Breast epithelium (tissue), 4 donors: ENCODE data around the gene RMND1. TPM values are rescaled to one million over a fixed set of nuclear protein-coding genes. Genes with fewer than 3 reads are reported as not detected.

Experiments used
- DNase-seq, 2 donors: peaks; one replicate each; pipeline ENCODE4 v3.0.0-alpha.2; 2019; ENCODE audit warnings: low spot score in 2 of 2
- H3K27ac ChIP-seq, 2 donors: fragments of 200-600 bp; sonication (generic) in 1 of 2; one replicate each; pipeline ENCODE4 v1.5.1; 2016 to 2019; ENCODE audit warnings: mild to moderate bottlenecking in 1 of 2
- H3K27me3 ChIP-seq, 2 donors: fragments of 200-600 bp; sonication (generic) in 1 of 2; one replicate each; pipeline versions ENCODE4 v1.5.1 to v1.6.0; 2017 to 2019; ENCODE audit warnings: control low read depth in 1 of 2, mild to moderate bottlenecking in 1 of 2
- H3K36me3 ChIP-seq: fragments of 200-600 bp; one replicate; pipeline ENCODE4 v1.5.1; 2019
- H3K4me1 ChIP-seq, 2 donors: fragments of 200-600 bp; sonication (generic); one replicate each; pipeline ENCODE4 v1.5.1; 2016 to 2019; ENCODE audit warnings: control low read depth in 1 of 2
- H3K4me3 ChIP-seq, 3 donors: fragments of 200-600 bp; sonication (generic); 1 replicate in 2 of 3; 2 replicates in 1 of 3; pipeline ENCODE4 v1.5.1; 2016 to 2019; ENCODE audit warnings: mild to moderate bottlenecking in 3 of 3, moderate library complexity in 2 of 3
- H3K9me3 ChIP-seq, 2 donors: fragments of 200-600 bp; sonication (generic) in 1 of 2; one replicate each; pipeline ENCODE4 v1.5.1; 2016 to 2019; ENCODE audit warnings: control low read depth in 1 of 2
- POLR2A ChIP-seq: fragments of 450-650 bp; IDR thresholded peaks from one replicate; pipeline ENCODE4 v1.6.1; 2016; ENCODE audit warnings: antibody characterized with exemption, mild to moderate bottlenecking, moderate library complexity
- POLR2AphosphoS5 ChIP-seq, 3 donors: sonication (generic); formaldehyde crosslinking; IDR thresholded peaks; one replicate each; pipeline ENCODE4 v1.6.1; 2017; ENCODE audit warnings: antibody characterized with exemption in 3 of 3
- intact Hi-C: fragments of 100-400 bp; cut with DNase I; formaldehyde crosslinking; loops from one replicate; pipeline ENCODE4 v1.15.1; 2023; ENCODE audit warnings: low total_unique reads
- total RNA-seq, 3 donors: library from RNA; depleted of rRNA; stranded (reverse); fragments of >200 nt; gene quantifications; one replicate each; pipeline ENCODE4 v1.1.0, GENCODE V29; 2016
- TF ChIP-seq, protein P1 (sequence below), 3 donors: fragments of 450-650 bp; IDR thresholded peaks; one replicate each; pipeline ENCODE4 v1.5.1; 2016 to 2017; ENCODE audit warnings: antibody characterized with exemption in 3 of 3, mild to moderate bottlenecking in 3 of 3, moderate library complexity in 3 of 3

The RMND1 gene
- total RNA-seq, 3 donors from 2014 or later: 25.3 to 34.1 (median 32.1) TPM

- TF ChIP-seq POLR2AphosphoS5 (IDR thresholded peaks at IDR 0.05) (no peak), POLR2A (no peak)
- TF ChIP-seq, protein P1, sequence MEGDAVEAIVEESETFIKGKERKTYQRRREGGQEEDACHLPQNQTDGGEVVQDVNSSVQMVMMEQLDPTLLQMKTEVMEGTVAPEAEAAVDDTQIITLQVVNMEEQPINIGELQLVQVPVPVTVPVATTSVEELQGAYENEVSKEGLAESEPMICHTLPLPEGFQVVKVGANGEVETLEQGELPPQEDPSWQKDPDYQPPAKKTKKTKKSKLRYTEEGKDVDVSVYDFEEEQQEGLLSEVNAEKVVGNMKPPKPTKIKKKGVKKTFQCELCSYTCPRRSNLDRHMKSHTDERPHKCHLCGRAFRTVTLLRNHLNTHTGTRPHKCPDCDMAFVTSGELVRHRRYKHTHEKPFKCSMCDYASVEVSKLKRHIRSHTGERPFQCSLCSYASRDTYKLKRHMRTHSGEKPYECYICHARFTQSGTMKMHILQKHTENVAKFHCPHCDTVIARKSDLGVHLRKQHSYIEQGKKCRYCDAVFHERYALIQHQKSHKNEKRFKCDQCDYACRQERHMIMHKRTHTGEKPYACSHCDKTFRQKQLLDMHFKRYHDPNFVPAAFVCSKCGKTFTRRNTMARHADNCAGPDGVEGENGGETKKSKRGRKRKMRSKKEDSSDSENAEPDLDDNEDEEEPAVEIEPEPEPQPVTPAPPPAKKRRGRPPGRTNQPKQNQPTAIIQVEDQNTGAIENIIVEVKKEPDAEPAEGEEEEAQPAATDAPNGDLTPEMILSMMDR (IDR thresholded peaks at IDR 0.05): no peak
These were observed 39.0 kb downstream of the RMND1 start for GRCh38 chr6:151412909-151413308.

GRCh38 chr6:151409679-151410078 is 42.2 kb downstream of the RMND1 start:
- DNase-seq: no peak
- no peak overlapping the region for H3K27ac ChIP-seq
- H3K9me3 ChIP-seq: no peaks in the 10 kb centered on the region
- TF ChIP-seq POLR2A (no peak), POLR2AphosphoS5 (IDR thresholded peaks at IDR 0.05) (no peak)
- TF ChIP-seq, protein P1 (IDR thresholded peaks at IDR 0.05): no peak
- H3K36me3 ChIP-seq: no peaks in the 10 kb centered on the region
- H3K4me3 ChIP-seq: no peak overlapping the region
- intact Hi-C loops: no loop called here
- no peaks in the 10 kb centered on the region for H3K4me1 ChIP-seq
- H3K27me3 ChIP-seq: no peaks in the 10 kb centered on the region

More at GRCh38 chr6:151412909-151413308, 39.0 kb downstream of the RMND1 start:
- Histone ChIP-seq H3K36me3 (no peaks in the 10 kb centered on the region), H3K27ac (no peak overlapping the region), H3K4me1 (no peaks in the 10 kb centered on the region), H3K4me3 (no peak overlapping the region), H3K27me3 (no peaks in the 10 kb centered on the region), H3K9me3 (no peaks in the 10 kb centered on the region)
- intact Hi-C loops: no loop called here
- no peak for DNase-seq

DNA sequence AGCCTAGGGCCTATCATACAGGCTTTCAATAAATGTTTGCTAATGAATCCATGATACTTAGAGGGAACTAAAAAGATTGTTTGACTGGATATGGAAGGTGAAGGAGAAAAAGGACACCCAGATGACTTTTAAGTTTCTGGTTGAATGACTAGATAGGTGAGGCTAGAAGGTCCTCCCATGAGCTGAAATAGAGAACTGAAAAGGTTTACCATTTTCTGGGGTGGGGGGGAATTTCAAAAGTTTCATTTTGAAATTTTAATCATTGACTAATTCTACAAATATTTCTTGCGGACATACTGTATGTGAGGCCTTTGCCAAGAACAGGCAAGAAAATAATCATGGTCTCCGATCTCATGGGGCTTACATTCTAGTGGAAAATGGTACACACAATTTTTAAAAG is 42.7 kb downstream of the RMND1 start:
- no peak overlapping the region for H3K27ac ChIP-seq
- H3K36me3 ChIP-seq: no peaks in the 10 kb centered on the region
- no peaks in the 10 kb centered on the region for H3K4me1 ChIP-seq
- H3K4me3 ChIP-seq: no peak overlapping the region
- no peak for DNase-seq
- no peak for TF ChIP-seq POLR2A
- no peak for TF ChIP-seq POLR2AphosphoS5 (IDR thresholded peaks at IDR 0.05)
- TF ChIP-seq, protein P1 (IDR thresholded peaks at IDR 0.05): no peak
- intact Hi-C loops: no loop called here
- no peaks in the 10 kb centered on the region for H3K9me3 ChIP-seq
- no peaks in the 10 kb centered on the region for H3K27me3 ChIP-seq

- no peaks in the 10 kb centered on the region for H3K36me3 ChIP-seq
These were observed 43.1 kb downstream of the RMND1 start for GRCh38 chr6:151408858-151409257.

GRCh38 chr6:151403919-151404308 is 48.0 kb downstream of the RMND1 start:
- DNase-seq: no peak
- TF ChIP-seq POLR2AphosphoS5 (IDR thresholded peaks at IDR 0.05): no peak
- TF ChIP-seq, protein P1 (IDR thresholded peaks at IDR 0.05): no peak
- no peak for TF ChIP-seq POLR2A
- Histone ChIP-seq H3K9me3 (no peaks in the 10 kb centered on the region), H3K4me3 (no peak overlapping the region), H3K36me3 (no peaks in the 10 kb centered on the region), H3K4me1 (no peaks in the 10 kb centered on the region), H3K27ac (no peak overlapping the region), H3K27me3 (no peaks in the 10 kb centered on the region)
- intact Hi-C loops: no loop called here

More at GRCh38 chr6:151408858-151409257, 43.1 kb downstream of the RMND1 start:
- Histone ChIP-seq H3K4me1 (no peaks in the 10 kb centered on the region), H3K27me3 (no peaks in the 10 kb centered on the region), H3K4me3 (no peak overlapping the region), H3K27ac (no peak overlapping the region), H3K9me3 (no peaks in the 10 kb centered on the region)
- TF ChIP-seq, protein P1 (IDR thresholded peaks at IDR 0.05): no peak
- TF ChIP-seq POLR2A (no peak), POLR2AphosphoS5 (IDR thresholded peaks at IDR 0.05) (no peak)
- intact Hi-C loops: no loop called here
- DNase-seq: no peak
